Measurements from ENCODE around the gene PLPPR2.

- TF ChIP-seq CTCF (IDR thresholded peaks at IDR 0.05; ENCODE audit: poor library complexity) (no peak), EZH2 (IDR thresholded peaks at IDR 0.05; ENCODE audit: borderline replicate concordance) (no peak)
These were observed 32.8 kb upstream of the PLPPR2 start for GRCh38 chr19:11322269-11323024.

Measured in hepatocyte (in vitro differentiated cells).